Measurements from ENCODE around the gene MEGF11. TPM values are rescaled to one million over a fixed set of nuclear protein-coding genes. Genes with fewer than 3 reads are reported as not detected.

Gene MEGF11
- polyA plus RNA-seq, 3 donors, result not detected

GRCh38 chr15:65926459-65926858 is 327.1 kb downstream of the MEGF11 start:
- H3K4me2 ChIP-seq (replicated peaks; ENCODE audit: extremely low read depth, low read length, poor library complexity, severe bottlenecking), result no peak overlapping the region
- H3K27ac ChIP-seq (ENCODE audit: low read depth in 1 of 2, low read length in 2 of 2), result no peak overlapping the region
- no peaks in the 10 kb centered on the region for H4K20me1 ChIP-seq (ENCODE audit: insufficient read depth, low read length)
- H3K9me3 ChIP-seq (replicated peaks in 1 of 2; ENCODE audit: control insufficient read depth in 1 of 2, insufficient read depth in 1 of 2, low read length in 2 of 2), result no peaks in the 10 kb centered on the region
- no peaks in the 10 kb centered on the region for H3K36me3 ChIP-seq (replicated peaks in 1 of 2; ENCODE audit: control insufficient read depth in 1 of 2, insufficient read depth in 2 of 2, low read length in 2 of 2)
- Mint-ChIP-seq H3K4me1 (no peaks in the 10 kb centered on the region), H3K27me3 (ENCODE audit: low read depth in 3 of 3) (peaks cover 0 to 3% (median 1%) of the 10 kb centered on the region in 3 donors), H3K9me3 (no peaks in the 10 kb centered on the region), H3K27ac (no peak overlapping the region), H3K36me3 (no peaks in the 10 kb centered on the region), H3K4me3 (no peak overlapping the region)
- H3K27me3 ChIP-seq (ENCODE audit: control insufficient read depth in 2 of 2, insufficient read depth in 2 of 2, low read length in 2 of 2), result no peaks in the 10 kb centered on the region
- no peaks in the 10 kb centered on the region for H3K4me1 ChIP-seq (ENCODE audit: control insufficient read depth in 1 of 2, insufficient read depth in 2 of 2, low read length in 2 of 2)
- no peak overlapping the region for H2AFZ ChIP-seq (ENCODE audit: insufficient read depth, low read depth, low read length, poor library complexity, severe bottlenecking)
- intact Hi-C loops (cut with micrococcal nuclease), result no loop called here
- H3K4me3 ChIP-seq (replicated peaks in 1 of 3; ENCODE audit: low read depth in 2 of 3, low read length in 3 of 3), result no peak overlapping the region
- H3K79me2 ChIP-seq (ENCODE audit: insufficient read depth, low read length), result no peaks in the 10 kb centered on the region
- 100% methylated on average over 1 of the region's 1 CpG for WGBS (ENCODE audit: insufficient coverage)
- no peak for DNase-seq
- no peak overlapping the region for H3K9ac ChIP-seq (ENCODE audit: insufficient read depth, low read length, poor library complexity, severe bottlenecking)
- no peak for TF ChIP-seq CTCF (IDR thresholded peaks at IDR 0.05)

- Mint-ChIP-seq H3K4me3 (no peak overlapping the region), H3K36me3 (no peaks in the 10 kb centered on the region), H3K9me3 (no peaks in the 10 kb centered on the region), H3K4me1 (no peaks in the 10 kb centered on the region), H3K27ac (no peak overlapping the region), H3K27me3 (ENCODE audit: low read depth in 3 of 3) (peaks cover 0 to 1% (median 0%) of the 10 kb centered on the region in 3 donors)
- no peaks in the 10 kb centered on the region for H3K36me3 ChIP-seq (replicated peaks in 1 of 2; ENCODE audit: control insufficient read depth in 1 of 2, insufficient read depth in 2 of 2, low read length in 2 of 2)
- intact Hi-C loops (cut with micrococcal nuclease), result no loop called here
- no peak overlapping the region for H3K27ac ChIP-seq (ENCODE audit: low read depth in 1 of 2, low read length in 2 of 2)
- no CpG with 5 or more reads among the region's 1 CpG for WGBS (ENCODE audit: insufficient coverage)
- no peak for DNase-seq
- no peaks in the 10 kb centered on the region for H3K79me2 ChIP-seq (ENCODE audit: insufficient read depth, low read length)
- no peaks in the 10 kb centered on the region for H3K9me3 ChIP-seq (replicated peaks in 1 of 2; ENCODE audit: control insufficient read depth in 1 of 2, insufficient read depth in 1 of 2, low read length in 2 of 2)
- no peaks in the 10 kb centered on the region for H3K27me3 ChIP-seq (ENCODE audit: control insufficient read depth in 2 of 2, insufficient read depth in 2 of 2, low read length in 2 of 2)
- no peak for TF ChIP-seq CTCF (IDR thresholded peaks at IDR 0.05)
- no peak overlapping the region for H3K4me3 ChIP-seq (replicated peaks in 1 of 3; ENCODE audit: low read depth in 2 of 3, low read length in 3 of 3)
- H3K4me2 ChIP-seq (replicated peaks; ENCODE audit: extremely low read depth, low read length, poor library complexity, severe bottlenecking), result no peak overlapping the region
- no peak overlapping the region for H2AFZ ChIP-seq (ENCODE audit: insufficient read depth, low read depth, low read length, poor library complexity, severe bottlenecking)
- no peak overlapping the region for H3K9ac ChIP-seq (ENCODE audit: insufficient read depth, low read length, poor library complexity, severe bottlenecking)
- H4K20me1 ChIP-seq (ENCODE audit: insufficient read depth, low read length), result no peaks in the 10 kb centered on the region
- H3K4me1 ChIP-seq (ENCODE audit: control insufficient read depth in 1 of 2, insufficient read depth in 2 of 2, low read length in 2 of 2), result no peaks in the 10 kb centered on the region
Observed at GRCh38 chr15:65925338-65925737, 328.2 kb downstream of the MEGF11 start.
